ENCODE measurements around the gene GATB.

DNA sequence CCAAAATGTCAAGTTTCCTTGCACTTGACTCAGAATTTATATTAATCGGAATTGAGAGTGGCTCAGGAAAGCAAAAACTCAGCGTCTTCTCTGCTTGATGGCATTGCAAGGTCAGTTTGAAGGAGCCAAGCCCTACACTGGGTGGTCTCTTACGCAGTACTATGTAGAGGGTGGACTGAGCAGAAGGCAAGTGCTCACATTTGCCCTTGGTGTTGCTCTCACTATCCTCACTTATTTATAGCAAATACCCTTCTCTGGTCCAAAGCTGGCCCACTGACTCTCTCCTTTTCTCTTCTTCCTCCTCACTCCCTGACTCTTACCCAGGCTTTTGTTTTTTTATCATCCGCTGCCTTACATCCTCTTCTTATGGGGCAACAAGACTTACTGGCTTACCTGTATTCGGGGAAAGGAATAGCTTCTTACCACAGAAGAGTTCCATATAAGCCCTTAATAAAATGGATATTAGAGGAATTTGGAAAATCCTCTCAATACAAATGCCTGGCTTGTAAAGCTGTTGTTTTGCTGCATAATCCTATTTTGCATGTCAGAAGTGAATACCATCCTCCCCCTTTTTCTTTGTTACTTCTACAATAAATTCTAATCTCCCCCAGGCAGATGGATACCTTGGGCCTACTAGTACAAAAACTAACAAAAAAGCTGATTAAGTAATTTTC, 24.8 kb upstream of the GATB start:
- TF ChIP-seq POLR2A (IDR thresholded peaks at IDR 0.05; ENCODE audit: low read length), result no peak
- no peak for TF ChIP-seq GATA1 (IDR thresholded peaks at IDR 0.05; ENCODE audit: low read depth, low read length)
